Lung (tissue), 12 donors: ENCODE data around the gene FANK1. TPM values are rescaled to one million over a fixed set of nuclear protein-coding genes. Genes with fewer than 3 reads are reported as not detected.

ENCODE experiments used
- ATAC-seq: fragments of 200-7000 bp; cut with Tn5 transposase; one replicate; pipeline ENCODE4 v1.9.1; 2020; ENCODE audit warnings: moderate number of reproducible peaks; ENCODE audit not compliant: insufficient read depth, low FRiP score
- DNase-seq, 3 donors: peaks; one replicate each; pipeline ENCODE4 v3.0.0-alpha.2; 2013 to 2017
- H3K27ac ChIP-seq, 2 donors: one replicate each; pipeline ENCODE4 v1.5.1; 2013; ENCODE audit warnings: mild to moderate bottlenecking in 2 of 2, moderate library complexity in 2 of 2, control low read depth in 1 of 2, inconsistent platforms in 1 of 2, low read depth in 1 of 2, low read length in 1 of 2
- H3K27me3 ChIP-seq, 3 donors: one replicate each; pipeline ENCODE4 v1.5.1; 2013; ENCODE audit warnings: low read length in 2 of 3; ENCODE audit not compliant: control insufficient read depth in 3 of 3, insufficient read depth in 3 of 3
- H3K36me3 ChIP-seq, 4 donors: one replicate each; pipeline ENCODE4 v1.5.1; 2013; ENCODE audit warnings: low read length in 4 of 4, mild to moderate bottlenecking in 1 of 4, moderate library complexity in 1 of 4; ENCODE audit not compliant: control insufficient read depth in 4 of 4, insufficient read depth in 4 of 4
- H3K4me1 ChIP-seq, 5 donors: one replicate each; pipeline ENCODE4 v1.5.1; 2013; ENCODE audit warnings: low read length in 5 of 5, mild to moderate bottlenecking in 2 of 5, moderate library complexity in 1 of 5; ENCODE audit not compliant: control insufficient read depth in 5 of 5, insufficient read depth in 5 of 5
- H3K4me3 ChIP-seq: one replicate; pipeline ENCODE4 v1.5.1; 2013; ENCODE audit warnings: mild to moderate bottlenecking, control low read depth, moderate library complexity
- H3K9ac ChIP-seq, 2 donors: one replicate each; pipeline ENCODE4 v1.5.1; 2013; ENCODE audit warnings: low read length in 2 of 2, control low read depth in 1 of 2; ENCODE audit not compliant: insufficient read depth in 1 of 2
- H3K9me3 ChIP-seq, 4 donors: one replicate each; pipeline ENCODE4 v1.5.1; 2013; ENCODE audit warnings: low read length in 3 of 4, mild to moderate bottlenecking in 1 of 4, moderate library complexity in 1 of 4; ENCODE audit not compliant: control insufficient read depth in 4 of 4, insufficient read depth in 3 of 4
- CTCF ChIP-seq: IDR thresholded peaks from 2 replicates; pipeline ENCODE4 v1.5.1; 2012; ENCODE audit warnings: mild to moderate bottlenecking; ENCODE audit errors: control extremely low read depth, extremely low read depth
- WGBS, 2 donors: extraction: QIAGEN DNeasy Blood & Tissue Kit; methylation state at CpG; one replicate each; pipeline ENCODE4 v1.1.7; 2013; 5-methylcytosine and 5-hydroxymethylcytosine counted together
- polyA plus RNA-seq, 2 donors: library from polyadenylated mRNA; stranded (reverse); fragments of 200-250 nt; gene quantifications; one replicate each; pipeline ENCODE4 v1.2.1, GENCODE V29; 2013
- total RNA-seq, 2 donors: library from RNA; depleted of rRNA in 1 of 2; stranded (reverse); fragments of >200 nt in 1 of 2; gene quantifications; one replicate each; pipeline ENCODE4 v1.2.1, GENCODE V29; 2014 to 2021
- donor health status: control.
- donor health status: control.
- donor health status: Bipolar disorder and iron deficiency.
- donor health status: healthy.
- donor health status: DM: yes; HTN: yes; CAD: no.

The FANK1 gene
- total and polyA plus RNA-seq, 4 donors = 8.7 to 18.4 (median 13.7) TPM

DNA sequence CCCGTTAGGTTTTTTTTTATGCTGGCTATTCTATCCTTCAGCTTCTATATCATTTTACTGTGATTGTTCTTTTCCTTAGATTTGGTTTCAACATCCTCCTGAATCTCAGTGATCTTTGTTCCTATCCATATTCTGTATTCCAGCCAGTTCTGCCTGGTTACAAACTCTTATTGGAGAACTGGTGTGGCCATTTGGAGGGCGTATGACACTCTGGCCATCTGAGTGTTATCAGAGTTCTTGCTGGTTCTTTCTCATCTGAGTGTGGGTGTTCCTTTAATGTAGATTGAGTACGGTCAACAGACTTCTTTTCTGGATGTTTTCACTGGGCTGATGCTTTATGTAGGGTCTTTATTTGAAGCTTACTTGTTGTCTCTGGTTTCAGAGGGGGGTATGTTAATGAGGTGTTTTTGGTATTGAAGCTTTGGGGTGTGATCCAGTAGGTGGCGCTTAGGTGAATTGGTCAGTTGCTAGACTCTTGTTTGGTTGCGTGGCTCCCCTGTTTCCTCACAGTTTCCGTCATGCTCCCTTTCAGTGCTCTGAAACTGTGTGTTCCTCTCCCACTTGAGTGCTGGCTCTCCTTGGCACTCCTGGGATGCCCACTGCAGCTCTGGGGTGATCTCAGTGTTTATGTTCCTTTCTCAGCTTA is 80.7 kb downstream of the FANK1 start:
- H3K4me3 ChIP-seq = no peak overlapping the region
- no peaks in the 10 kb centered on the region for H3K9me3 ChIP-seq
- no peaks in the 10 kb centered on the region for H3K36me3 ChIP-seq
- no peak overlapping the region for H3K9ac ChIP-seq
- ATAC-seq (no peak), DNase-seq (no peak)
- H3K27me3 ChIP-seq = no peaks in the 10 kb centered on the region
- WGBS, 2 donors = 90 to 91% methylated on average over 6 of the region's 6 CpGs
- no peak for TF ChIP-seq CTCF
- H3K27ac ChIP-seq = no peak overlapping the region
- H3K4me1 ChIP-seq = peaks cover 0 to under 1% (median 0%) of the 10 kb centered on the region in 5 donors

DNA sequence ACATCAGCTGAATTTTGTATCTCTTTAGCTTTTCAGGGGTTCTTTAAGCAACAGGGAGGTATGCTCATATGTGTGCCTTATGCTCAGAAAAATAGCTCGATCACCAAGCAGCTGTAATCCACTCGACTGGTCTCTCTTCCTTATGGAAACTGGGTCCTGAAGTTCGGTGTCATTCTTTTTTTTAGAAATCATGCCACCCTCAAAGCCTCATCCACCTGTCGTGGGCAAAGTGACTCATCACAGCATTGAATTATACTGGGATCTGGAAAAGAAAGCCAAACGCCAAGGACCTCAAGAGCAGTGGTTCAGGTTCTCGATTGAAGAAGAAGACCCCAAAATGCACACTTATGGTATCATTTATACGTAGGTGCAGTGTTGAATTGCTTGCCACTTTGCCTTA is 83.6 kb downstream of the FANK1 start:
- Histone ChIP-seq H3K9me3 (no peaks in the 10 kb centered on the region), H3K27me3 (no peaks in the 10 kb centered on the region), H3K4me1 (peaks cover 0 to 6% (median 0%) of the 10 kb centered on the region in 5 donors), H3K27ac (no peak overlapping the region), H3K9ac (no peak overlapping the region), H3K4me3 (no peak overlapping the region), H3K36me3 (no peaks in the 10 kb centered on the region)
- no peak for TF ChIP-seq CTCF
- DNase-seq (no peak), ATAC-seq (no peak)
- 69 to 77% methylated on average over 7 of the region's 7 CpGs for WGBS, 2 donors

GRCh38 chr10:125980521-125981035 is 84.2 kb downstream of the FANK1 start:
- WGBS, 2 donors = 52 to 72% methylated on average over 6 of the region's 6 CpGs
- H3K4me3 ChIP-seq = no peak overlapping the region
- no peak for DNase-seq
- peaks cover 0 to 6% (median 0%) of the 10 kb centered on the region in 5 donors for H3K4me1 ChIP-seq
- H3K27ac ChIP-seq = no peak overlapping the region
- no peak for ATAC-seq
- no peak overlapping the region for H3K9ac ChIP-seq
- no peaks in the 10 kb centered on the region for H3K36me3 ChIP-seq
- TF ChIP-seq CTCF = no peak
- H3K27me3 ChIP-seq = no peaks in the 10 kb centered on the region
- no peaks in the 10 kb centered on the region for H3K9me3 ChIP-seq
